H9 (cell line): ENCODE results near the gene SEMA5A. TPM values are rescaled to one million over a fixed set of nuclear protein-coding genes. Genes with fewer than 3 reads are reported as not detected.

Experiments used
- DNase-seq: peaks from one replicate; pipeline ENCODE4 v3.0.0-alpha.2; 2017
- H2AFZ ChIP-seq: one replicate; pipeline ENCODE4 v1.6.1; 2013; ENCODE audit warnings: mild to moderate bottlenecking, low read length, control low read depth, moderate library complexity
- H2AK5ac ChIP-seq: 2 replicates; pipeline ENCODE4 v1.6.1; 2013; ENCODE audit warnings: low read length, control low read depth, mixed read lengths; ENCODE audit not compliant: insufficient read length
- H2BK120ac ChIP-seq: one replicate; pipeline ENCODE4 v1.6.1; 2013; ENCODE audit warnings: low read depth, mild to moderate bottlenecking, low read length, control low read depth, inconsistent platforms; ENCODE audit not compliant: poor library complexity, severe bottlenecking
- H2BK12ac ChIP-seq: 2 replicates; pipeline ENCODE4 v1.6.1; 2013; ENCODE audit warnings: low read length, control low read depth, mixed read lengths, low read depth; ENCODE audit not compliant: insufficient read length
- H2BK15ac ChIP-seq: 2 replicates; pipeline ENCODE4 v1.6.1; 2013; ENCODE audit warnings: low read depth, low read length, control low read depth
- H2BK20ac ChIP-seq: one replicate; pipeline ENCODE4 v1.6.1; 2013; ENCODE audit warnings: low read depth, mild to moderate bottlenecking, low read length, control low read depth, inconsistent platforms; ENCODE audit not compliant: poor library complexity, severe bottlenecking
- H2BK5ac ChIP-seq: 2 replicates; pipeline ENCODE4 v1.6.1; 2013; ENCODE audit warnings: low read length, control low read depth, mixed read lengths; ENCODE audit not compliant: insufficient read length
- H3K14ac ChIP-seq: 2 replicates; pipeline ENCODE4 v1.6.1; 2013; ENCODE audit warnings: low read length, control low read depth; ENCODE audit not compliant: insufficient read depth
- H3K18ac ChIP-seq: 2 replicates; pipeline ENCODE4 v1.6.1; 2013; ENCODE audit warnings: low read depth, mild to moderate bottlenecking, mixed read lengths, low read length, control low read depth; ENCODE audit not compliant: insufficient read length
- H3K23ac ChIP-seq: 2 replicates; pipeline ENCODE4 v1.6.1; 2013; ENCODE audit warnings: low read length, control low read depth, mixed read lengths, low read depth; ENCODE audit not compliant: insufficient read length
- H3K23me2 ChIP-seq: 2 replicates; pipeline ENCODE4 v1.6.1; 2013; ENCODE audit warnings: low read depth, mild to moderate bottlenecking, mixed read lengths, low read length, control low read depth; ENCODE audit not compliant: insufficient read length, poor library complexity, severe bottlenecking
- H3K27ac ChIP-seq: 2 replicates; pipeline ENCODE4 v1.5.1; 2013; ENCODE audit warnings: low read length, control low read depth, mixed read lengths, low read depth; ENCODE audit not compliant: insufficient read length
- H3K27me3 ChIP-seq: 2 replicates; pipeline ENCODE4 v1.6.1; 2013; ENCODE audit warnings: low read length, control low read depth, inconsistent platforms; ENCODE audit not compliant: insufficient read depth
- H3K4ac ChIP-seq: 2 replicates; pipeline ENCODE4 v1.6.1; 2013; ENCODE audit warnings: low read depth, mild to moderate bottlenecking, control low read depth, inconsistent platforms, low read length, moderate library complexity
- H3K4me1 ChIP-seq: 2 replicates; pipeline ENCODE4 v1.6.1; 2013; ENCODE audit warnings: low read length, control low read depth, inconsistent platforms; ENCODE audit not compliant: insufficient read depth
- H3K4me2 ChIP-seq: 2 replicates; pipeline ENCODE4 v1.6.1; 2013; ENCODE audit warnings: low read length, control low read depth, mixed read lengths; ENCODE audit not compliant: insufficient read length, insufficient read depth
- H3K56ac ChIP-seq: 2 replicates; pipeline ENCODE4 v1.6.1; 2013; ENCODE audit warnings: low read depth, mild to moderate bottlenecking, mixed read lengths, low read length, control low read depth; ENCODE audit not compliant: insufficient read length
- H3K79me1 ChIP-seq: 2 replicates; pipeline ENCODE4 v1.6.1; 2013; ENCODE audit warnings: low read depth, mild to moderate bottlenecking, moderate library complexity, low read length, control low read depth, inconsistent platforms; ENCODE audit not compliant: insufficient read depth, poor library complexity, severe bottlenecking
- H3K79me2 ChIP-seq: 2 replicates; pipeline ENCODE4 v1.6.1; 2013; ENCODE audit warnings: low read length, control low read depth, inconsistent platforms; ENCODE audit not compliant: insufficient read depth
- H3K9ac ChIP-seq: 2 replicates; pipeline ENCODE4 v1.6.1; 2013; ENCODE audit warnings: low read length, control low read depth, mixed read lengths; ENCODE audit not compliant: insufficient read length; ENCODE audit errors: extremely low read depth
- H3K9me3 ChIP-seq: one replicate; pipeline ENCODE4 v1.6.1; 2013; ENCODE audit warnings: low read depth, low read length, inconsistent platforms; ENCODE audit not compliant: control insufficient read depth
- H3T11ph ChIP-seq: one replicate; pipeline ENCODE4 v1.6.1; 2013; ENCODE audit warnings: mild to moderate bottlenecking, low read length, control low read depth, inconsistent platforms
- H4K20me1 ChIP-seq: one replicate; pipeline ENCODE4 v1.6.1; 2013; ENCODE audit not compliant: control insufficient read depth, insufficient read length, insufficient read depth
- H4K5ac ChIP-seq: 2 replicates; pipeline ENCODE4 v1.6.1; 2013; ENCODE audit warnings: low read depth, mild to moderate bottlenecking, mixed read lengths, low read length, control low read depth; ENCODE audit not compliant: insufficient read length
- H4K8ac ChIP-seq: replicated peaks from 2 replicates; pipeline ENCODE4 v1.6.1; 2013; ENCODE audit warnings: low read length, control low read depth, mixed read lengths, low read depth; ENCODE audit not compliant: insufficient read length
- H4K91ac ChIP-seq: 2 replicates; pipeline ENCODE4 v1.6.1; 2013; ENCODE audit warnings: low read depth, mild to moderate bottlenecking, moderate library complexity, mixed read lengths, low read length, control low read depth; ENCODE audit not compliant: insufficient read length
- H3K27ac Mint-ChIP-seq, 3 experiments: 2 replicates in 2 of 3; 3 replicates in 1 of 3; pipeline ENCODE4 v1.8.0; 2020 to 2021; ENCODE audit warnings: mixed read lengths in 3 of 3, mild to moderate bottlenecking in 1 of 3, moderate library complexity in 1 of 3
- H3K27me3 Mint-ChIP-seq: 2 replicates; pipeline ENCODE4 v1.8.0; 2021; ENCODE audit warnings: low read depth, mild to moderate bottlenecking, moderate library complexity, mixed read lengths
- H3K36me3 Mint-ChIP-seq, 3 experiments: 2 replicates in 2 of 3; 3 replicates in 1 of 3; pipeline ENCODE4 v1.8.0; 2020 to 2021; ENCODE audit warnings: low read depth in 3 of 3, mixed read lengths in 3 of 3; ENCODE audit not compliant: insufficient read depth in 1 of 3
- H3K4me1 Mint-ChIP-seq, 2 experiments: 2 replicates each; pipeline ENCODE4 v1.8.0; 2020; ENCODE audit warnings: mixed read lengths in 2 of 2
- H3K4me3 Mint-ChIP-seq, 2 experiments: 2 replicates in 1 of 2; 3 replicates in 1 of 2; pipeline ENCODE4 v1.8.0; 2020 to 2021; ENCODE audit warnings: mild to moderate bottlenecking in 2 of 2, mixed read lengths in 2 of 2, moderate library complexity in 1 of 2
- H3K9me3 Mint-ChIP-seq, 2 experiments: 2 replicates in 1 of 2; 3 replicates in 1 of 2; pipeline ENCODE4 v1.8.0; 2020; ENCODE audit warnings: mild to moderate bottlenecking in 2 of 2, mixed read lengths in 2 of 2, moderate library complexity in 1 of 2
- CTCF ChIP-seq: fragments of 200-600 bp; sonication (generic); conservative IDR thresholded peaks from 3 replicates; pipeline ENCODE4 v1.8.0; 2021; ENCODE audit warnings: antibody characterized with exemption, mild to moderate bottlenecking
- WGBS: extraction: QIAGEN DNeasy Blood & Tissue Kit; methylation state at CpG from one replicate; pipeline ENCODE4 v1.1.7; 2013; ENCODE audit warnings: missing lambda C conversion rate, low lambda C conversion rate, mixed read lengths; ENCODE audit not compliant: insufficient read length; ENCODE audit errors: extremely low coverage; 5-methylcytosine and 5-hydroxymethylcytosine counted together
- total RNA-seq: library from RNA; stranded (reverse); gene quantifications from 2 replicates; pipeline ENCODE4 v1.2.1, GENCODE V29; 2021

SEMA5A gene
- total RNA-seq, 1 experiment from 2014 or later, result 4.3 TPM

DNA sequence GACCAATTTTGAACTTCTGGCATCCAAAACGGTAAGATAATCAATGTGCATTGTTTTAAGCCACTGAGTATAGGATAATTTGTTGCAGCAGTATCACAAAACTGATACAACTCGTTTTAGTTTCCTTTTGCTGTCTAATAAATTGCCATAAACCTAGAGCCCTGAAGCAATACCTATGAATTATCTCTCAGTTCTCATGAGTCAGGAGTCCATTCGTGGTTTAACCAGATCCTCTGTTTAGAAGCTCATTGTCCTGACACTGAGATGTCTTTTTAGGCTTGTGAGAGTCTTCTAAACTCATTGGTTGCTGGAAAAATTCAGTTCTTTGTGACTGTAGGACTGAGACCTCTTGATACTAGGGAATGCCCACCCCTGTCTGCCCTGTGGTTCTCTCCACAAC, 262.9 kb downstream of the SEMA5A start:
- no peak overlapping the region for H3K18ac ChIP-seq
- H4K5ac ChIP-seq, result no peak overlapping the region
- no peak for DNase-seq
- H3K27ac ChIP-seq, result no peak overlapping the region
- no peaks in the 10 kb centered on the region for H3K23me2 ChIP-seq
- H2BK12ac ChIP-seq, result no peak overlapping the region
- H3K4ac ChIP-seq, result no peak overlapping the region
- no peaks in the 10 kb centered on the region for H3K79me1 ChIP-seq
- H3K4me1 Mint-ChIP-seq, result peaks cover under 1 to 2% of the 10 kb centered on the region in 2 experiments; a peak in 3 of 4 replicates
- H2BK120ac ChIP-seq, result no peak overlapping the region
- no peak overlapping the region for H3K4me3 Mint-ChIP-seq
- no peak overlapping the region for H4K8ac ChIP-seq
- H3K36me3 Mint-ChIP-seq, result peaks cover 11 to 13% (median 11%) of the 10 kb centered on the region in 3 experiments; a peak in 6 of 7 replicates
- no peak overlapping the region for H2AFZ ChIP-seq
- H3K27ac Mint-ChIP-seq, result no peak overlapping the region
- no CpG with 5 or more reads among the region's 3 CpGs for WGBS
- no peak overlapping the region for H2AK5ac ChIP-seq
- H2BK20ac ChIP-seq, result no peak overlapping the region
- TF ChIP-seq CTCF, result no peak
- H3K79me2 ChIP-seq, result no peaks in the 10 kb centered on the region; the same call in 1 of the 2 replicates
- no peak overlapping the region for H3T11ph ChIP-seq
- H3K14ac ChIP-seq, result no peak overlapping the region
- H3K27me3 ChIP-seq, result no peaks in the 10 kb centered on the region
- H3K23ac ChIP-seq, result no peak overlapping the region
- peaks cover 6 to 18% of the 10 kb centered on the region in 2 experiments for H3K9me3 Mint-ChIP-seq
- H3K27me3 Mint-ChIP-seq, result no peaks in the 10 kb centered on the region
- H3K4me2 ChIP-seq, result no peak overlapping the region
- no peaks in the 10 kb centered on the region for H4K20me1 ChIP-seq
- H2BK15ac ChIP-seq, result no peak overlapping the region
- H4K91ac ChIP-seq, result no peak overlapping the region
- no peaks in the 10 kb centered on the region for H3K4me1 ChIP-seq
- no peak overlapping the region for H2BK5ac ChIP-seq
- H3K9me3 ChIP-seq, result peaks cover 10% of the 10 kb centered on the region
- H3K56ac ChIP-seq, result no peak overlapping the region
- H3K9ac ChIP-seq, result no peak overlapping the region
